A549 (cell line): ENCODE measurements around the gene NKD1.

Experiments used
- BHLHE40 ChIP-seq: IDR thresholded peaks from 2 replicates; pipeline ENCODE4 v1.6.1; 2012; ENCODE audit warnings: low read depth, low read length, inconsistent platforms
- ELK1 ChIP-seq: fragments of 150-350 bp; IDR thresholded peaks from 2 replicates; pipeline ENCODE4 v1.6.1; 2014; ENCODE audit warnings: low read depth, mild to moderate bottlenecking, low read length
- POLR2A ChIP-seq: IDR thresholded peaks from 2 replicates; pipeline ENCODE4 v1.6.1; 2012; ENCODE audit warnings: mild to moderate bottlenecking, low read length
- RAD21 ChIP-seq, 2 experiments: fragments of >200 bp in 1 of 2; sonication (Bioruptor Twin) in 1 of 2; formaldehyde crosslinking in 1 of 2; IDR thresholded peaks in 1 of 2; conservative IDR thresholded peaks in 1 of 2; 2 replicates in 1 of 2; 3 replicates in 1 of 2; pipeline ENCODE4 v1.6.1; 2012 to 2018; ENCODE audit warnings: inconsistent platforms in 1 of 2
- RARB ChIP-seq: fragments of 250-450 bp; sonication (Bioruptor Pico); IDR thresholded peaks from 2 replicates; pipeline ENCODE4 v1.8.0; 2021; ENCODE audit warnings: mild to moderate bottlenecking, moderate library complexity
- TF ChIP-seq, protein P1 (sequence below): fragments of >200 bp; sonication (Bioruptor Twin); formaldehyde crosslinking; IDR thresholded peaks from 3 replicates; pipeline ENCODE4 v1.5.1; 2016

DNA sequence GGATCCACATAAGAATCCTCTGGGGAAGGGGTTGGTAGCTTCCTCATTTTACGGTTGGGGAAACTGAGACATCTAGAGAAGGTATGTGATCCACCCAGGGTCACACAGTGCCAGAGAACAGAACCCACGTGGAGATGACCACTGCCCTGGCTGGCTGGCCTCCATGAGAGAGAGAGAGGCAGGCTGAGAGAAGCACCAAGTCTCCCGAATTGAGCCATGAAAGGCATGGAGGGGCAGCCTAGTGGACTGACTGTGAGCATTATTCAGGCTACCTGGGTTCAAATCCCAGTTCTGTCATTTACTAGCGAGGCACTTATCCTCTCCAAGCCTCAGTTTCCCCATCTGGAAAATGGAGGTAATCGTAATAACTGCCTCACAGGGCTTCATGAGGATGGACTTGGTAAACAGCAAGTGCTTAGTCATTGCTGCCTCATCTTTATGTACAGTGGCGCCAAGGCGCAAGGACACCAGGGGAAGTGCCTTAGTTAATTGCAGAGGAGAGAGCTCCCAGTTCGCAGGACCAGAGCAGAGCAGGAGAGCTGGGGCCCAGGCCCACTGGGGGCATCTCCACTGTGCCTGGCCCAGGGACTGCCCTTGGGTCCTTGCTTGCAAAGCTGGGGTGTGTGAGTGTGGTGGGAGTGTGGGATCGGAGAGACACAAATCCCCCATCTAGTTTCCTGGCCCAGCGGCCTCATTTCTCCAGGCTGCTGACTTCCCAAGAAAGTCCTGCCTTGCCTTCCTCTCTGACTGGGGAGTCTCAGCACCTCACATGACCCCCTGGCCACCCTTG is 71.7 kb downstream of the NKD1 start:
- TF ChIP-seq, protein P1, sequence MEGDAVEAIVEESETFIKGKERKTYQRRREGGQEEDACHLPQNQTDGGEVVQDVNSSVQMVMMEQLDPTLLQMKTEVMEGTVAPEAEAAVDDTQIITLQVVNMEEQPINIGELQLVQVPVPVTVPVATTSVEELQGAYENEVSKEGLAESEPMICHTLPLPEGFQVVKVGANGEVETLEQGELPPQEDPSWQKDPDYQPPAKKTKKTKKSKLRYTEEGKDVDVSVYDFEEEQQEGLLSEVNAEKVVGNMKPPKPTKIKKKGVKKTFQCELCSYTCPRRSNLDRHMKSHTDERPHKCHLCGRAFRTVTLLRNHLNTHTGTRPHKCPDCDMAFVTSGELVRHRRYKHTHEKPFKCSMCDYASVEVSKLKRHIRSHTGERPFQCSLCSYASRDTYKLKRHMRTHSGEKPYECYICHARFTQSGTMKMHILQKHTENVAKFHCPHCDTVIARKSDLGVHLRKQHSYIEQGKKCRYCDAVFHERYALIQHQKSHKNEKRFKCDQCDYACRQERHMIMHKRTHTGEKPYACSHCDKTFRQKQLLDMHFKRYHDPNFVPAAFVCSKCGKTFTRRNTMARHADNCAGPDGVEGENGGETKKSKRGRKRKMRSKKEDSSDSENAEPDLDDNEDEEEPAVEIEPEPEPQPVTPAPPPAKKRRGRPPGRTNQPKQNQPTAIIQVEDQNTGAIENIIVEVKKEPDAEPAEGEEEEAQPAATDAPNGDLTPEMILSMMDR: no peak
- no peak for TF ChIP-seq RAD21 (conservative IDR thresholded peaks at IDR 0.05 in 1 of 2, IDR thresholded peaks at IDR 0.05 in 1 of 2)
- TF ChIP-seq BHLHE40: no peak
- TF ChIP-seq POLR2A: no peak
- no peak for TF ChIP-seq ELK1
- TF ChIP-seq RARB: no peak
